ENCODE data around the gene IGF2R.

IGF2R gene

GRCh38 chr6:160028487-160029275 is 59.8 kb downstream of the IGF2R start:
- DNase-seq (ENCODE audit: low read depth in 3 of 3) = no peak

DNA sequence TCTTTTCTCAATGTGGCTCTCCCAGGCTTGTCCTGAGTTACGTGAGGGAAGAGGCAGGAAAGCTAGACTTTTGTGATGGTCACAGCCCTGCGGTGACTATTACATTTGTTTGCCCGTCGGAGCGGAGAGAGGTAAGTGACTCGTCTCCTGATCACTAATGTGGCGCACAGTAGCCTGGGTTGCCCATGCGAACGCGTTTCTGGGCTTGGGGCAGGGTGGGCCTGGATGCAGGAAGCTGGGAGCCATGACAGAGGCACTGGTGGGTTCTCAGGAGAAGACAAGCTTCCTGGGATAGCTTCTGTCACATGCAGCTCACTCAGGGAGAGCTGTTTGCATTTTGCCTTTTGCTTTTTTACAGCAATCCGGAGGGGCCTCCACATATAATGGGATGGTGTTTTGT is 60.6 kb downstream of the IGF2R start:
- no peak for DNase-seq (ENCODE audit: low read depth in 3 of 3)

GRCh38 chr6:160030103-160030502 is 61.2 kb downstream of the IGF2R start:
- DNase-seq (ENCODE audit: low read depth in 3 of 3) = no peak

DNA sequence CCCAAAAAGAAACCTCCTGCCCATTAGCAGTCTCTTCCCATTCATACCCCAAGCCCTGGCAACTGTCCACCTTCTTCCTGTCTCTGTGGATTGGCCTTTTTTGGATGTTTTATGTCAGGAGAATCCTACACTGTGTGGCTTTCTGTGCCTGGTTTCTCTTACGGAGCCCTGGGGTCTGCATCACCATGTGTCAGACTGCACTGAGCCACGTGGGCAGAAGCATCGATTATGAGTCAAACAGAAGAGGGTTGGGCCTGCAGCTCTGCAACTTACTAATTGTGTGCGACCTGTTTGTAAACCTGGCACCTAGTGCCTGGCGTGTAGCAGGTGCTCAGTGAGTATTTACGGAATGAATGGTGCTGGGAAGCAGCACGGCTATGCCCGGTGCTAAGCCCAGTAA is 62.6 kb downstream of the IGF2R start:
- no peak for DNase-seq (ENCODE audit: low read depth in 3 of 3)

DNA sequence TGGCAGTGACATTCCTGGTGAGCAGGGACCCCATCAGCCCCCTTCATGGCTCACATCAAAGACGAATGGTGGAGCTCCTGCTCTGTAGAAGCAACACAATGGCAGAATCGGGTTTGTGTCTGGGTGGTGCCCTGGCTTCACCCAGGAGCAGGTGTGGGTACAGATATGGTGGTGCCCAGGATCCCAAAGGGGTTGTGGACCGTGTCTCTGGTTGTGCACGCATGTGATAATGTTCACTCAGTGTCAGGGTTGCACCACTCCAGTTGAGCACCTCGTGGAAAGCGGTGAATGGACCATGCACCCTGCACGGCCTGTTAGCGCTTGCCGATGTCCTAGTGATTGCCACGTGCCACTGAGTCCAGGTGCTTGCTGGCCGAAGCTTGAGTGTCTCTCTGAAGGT is 63.0 kb downstream of the IGF2R start:
- no peak for DNase-seq (ENCODE audit: low read depth in 3 of 3)

- DNase-seq (ENCODE audit: low read depth in 3 of 3) = no peak
These were observed 63.7 kb downstream of the IGF2R start for GRCh38 chr6:160032538-160032937.

GRCh38 chr6:160034036-160034930 is 65.4 kb downstream of the IGF2R start:
- DNase-seq (ENCODE audit: low read depth in 3 of 3) = no peak

DNA sequence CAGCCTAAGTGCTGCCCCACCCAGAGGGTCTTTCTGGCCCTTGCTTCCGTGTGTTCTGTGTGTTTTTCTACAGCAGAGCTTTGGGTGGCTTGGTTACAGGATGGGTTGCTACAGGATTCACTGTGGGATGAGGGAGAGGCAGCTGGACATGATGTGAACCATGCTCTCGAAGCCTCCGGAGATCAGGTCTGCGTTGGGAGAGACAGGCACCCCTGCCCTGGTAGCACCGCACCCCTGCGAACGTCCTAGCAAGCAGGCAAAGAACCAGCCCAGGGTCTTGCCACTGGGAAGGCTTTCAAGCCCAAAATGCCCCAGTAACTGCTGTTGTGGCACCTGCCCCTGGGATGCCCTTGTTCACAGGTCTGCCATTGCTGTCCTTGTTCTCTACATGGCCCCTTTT is 66.4 kb downstream of the IGF2R start:
- no peak for DNase-seq (ENCODE audit: low read depth in 3 of 3)

DNA sequence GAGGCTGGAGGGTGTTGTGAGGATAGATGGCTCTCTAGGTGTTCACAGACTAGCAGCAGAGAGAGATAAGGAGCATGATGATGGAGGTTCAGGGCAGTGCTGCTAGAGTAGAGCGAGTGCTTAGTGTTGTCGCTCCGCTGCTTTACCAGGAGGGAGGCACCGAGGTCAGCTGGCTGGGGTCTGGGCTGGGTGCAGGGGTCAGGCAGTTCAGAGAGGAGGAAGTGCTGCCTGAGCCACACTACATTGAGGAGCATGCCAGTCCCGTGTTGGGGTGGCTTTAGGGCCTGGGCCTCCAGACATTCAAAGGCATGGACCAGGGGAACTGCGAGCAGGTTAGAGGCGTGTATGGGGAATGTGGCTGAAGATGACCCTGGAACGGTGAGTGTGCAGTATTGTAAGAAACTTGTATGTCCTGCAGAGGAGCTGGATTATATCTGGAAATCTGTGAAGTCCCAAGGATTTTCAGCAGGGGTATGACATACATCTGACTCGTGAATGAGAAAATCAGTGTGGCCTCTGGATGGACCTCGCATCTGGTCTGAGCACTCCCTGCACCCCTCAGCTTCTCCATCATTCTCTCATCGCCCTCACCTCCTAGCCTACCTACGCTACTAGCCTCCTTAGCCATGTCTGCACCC is 66.9 kb downstream of the IGF2R start:
- no peak for DNase-seq (ENCODE audit: low read depth in 3 of 3)

GRCh38 chr6:160036331-160036695 is 67.4 kb downstream of the IGF2R start:
- DNase-seq (ENCODE audit: low read depth in 3 of 3) = no peak

- no peak for DNase-seq (ENCODE audit: low read depth in 3 of 3)
These were observed 67.9 kb downstream of the IGF2R start for GRCh38 chr6:160036790-160037206.

DNA sequence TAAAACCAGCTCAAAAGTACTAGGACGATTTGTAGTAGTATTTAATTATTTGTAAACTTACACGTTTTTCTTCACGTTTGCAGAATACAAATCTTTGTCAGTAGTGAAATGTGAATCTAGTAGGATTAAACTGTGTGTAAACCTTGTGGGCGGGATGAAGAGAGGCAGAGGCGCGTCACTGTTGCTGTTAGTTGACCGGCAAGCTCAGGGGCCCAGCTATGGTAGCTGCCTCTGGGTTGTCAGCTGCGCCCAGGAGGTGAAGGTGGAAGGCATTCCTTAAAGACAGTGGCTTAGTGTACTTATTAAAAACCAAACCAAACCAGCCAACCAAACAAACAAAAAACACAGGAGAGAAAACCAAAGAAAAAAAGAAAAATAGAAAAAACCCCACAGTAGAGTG is 69.6 kb downstream of the IGF2R start:
- no peak for DNase-seq (ENCODE audit: low read depth in 3 of 3)

- DNase-seq (ENCODE audit: low read depth in 3 of 3) = no peak
These were observed 70.6 kb downstream of the IGF2R start for GRCh38 chr6:160039441-160039840.

- DNase-seq (ENCODE audit: low read depth in 3 of 3) = no peak
These were observed 71.2 kb downstream of the IGF2R start for GRCh38 chr6:160040055-160040454.

GRCh38 chr6:160040527-160041264 is 71.8 kb downstream of the IGF2R start:
- DNase-seq (ENCODE audit: low read depth in 3 of 3) = no peak

GRCh38 chr6:160041608-160042007 is 72.7 kb downstream of the IGF2R start:
- no peak for DNase-seq (ENCODE audit: low read depth in 3 of 3)

DNA sequence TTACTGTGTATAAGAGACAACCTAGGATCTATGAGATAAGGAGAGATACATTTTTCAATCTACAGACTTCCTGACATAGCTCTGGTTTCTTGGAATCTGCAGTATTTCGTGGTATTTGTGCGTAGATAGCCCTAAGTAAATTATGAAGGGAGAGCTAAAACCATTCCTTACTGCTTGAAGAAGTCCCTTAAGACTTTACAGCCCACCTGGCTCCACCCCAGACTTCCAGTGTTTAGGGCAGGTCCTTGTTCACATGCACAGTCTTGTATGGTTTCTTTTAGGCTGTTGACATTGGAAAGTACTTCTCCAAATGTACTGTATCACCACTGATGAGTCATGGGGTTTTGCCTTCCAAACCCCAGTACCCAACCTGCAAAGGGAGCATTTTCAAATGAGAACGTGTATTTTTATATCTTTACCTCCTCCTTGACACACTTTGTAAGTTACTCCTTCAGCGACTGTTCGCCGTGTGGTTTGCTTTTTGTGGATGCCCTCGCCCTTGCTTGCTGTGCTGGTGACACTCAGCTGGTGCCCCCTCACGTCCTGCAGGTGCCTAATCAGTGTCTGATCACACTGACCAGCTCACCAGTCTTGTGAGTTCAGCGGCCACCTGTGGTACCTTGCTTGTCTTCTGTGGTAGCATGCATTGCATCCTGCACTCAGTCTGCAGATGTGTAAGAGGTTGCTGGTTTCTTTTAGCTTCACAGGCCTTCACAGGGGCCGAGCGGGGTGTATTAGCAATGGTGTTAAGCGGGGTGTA is 73.3 kb downstream of the IGF2R start:
- DNase-seq (ENCODE audit: low read depth in 3 of 3) = no peak

GRCh38 chr6:160042788-160043301 is 74.0 kb downstream of the IGF2R start:
- DNase-seq (ENCODE audit: low read depth in 3 of 3) = no peak

GRCh38 chr6:160043784-160044183 is 74.9 kb downstream of the IGF2R start:
- DNase-seq (ENCODE audit: low read depth in 3 of 3) = no peak

DNA sequence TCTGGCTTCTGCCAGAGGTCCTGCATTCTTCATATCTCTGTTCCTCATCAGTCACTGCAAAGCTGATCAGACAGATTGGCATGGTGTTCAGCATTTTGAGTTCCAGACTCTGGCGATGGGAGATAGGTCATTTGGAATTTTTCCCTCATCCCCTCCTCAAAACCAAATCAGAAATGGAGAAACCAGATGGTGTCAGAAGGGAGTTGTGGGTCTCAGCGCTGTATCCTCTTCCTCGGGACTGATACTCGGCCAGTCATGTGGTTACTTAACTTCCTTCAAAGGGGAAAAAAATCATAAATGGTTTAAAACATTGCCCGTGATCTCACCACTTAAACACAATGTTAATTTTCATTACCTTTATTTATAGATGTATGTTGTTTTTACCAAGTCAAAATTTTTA is 75.8 kb downstream of the IGF2R start:
- no peak for DNase-seq (ENCODE audit: low read depth in 3 of 3)

- no peak for DNase-seq (ENCODE audit: low read depth in 3 of 3)
These were observed 79.6 kb downstream of the IGF2R start for GRCh38 chr6:160048471-160048870.
